ENCODE data around the gene BANP.

BANP gene

GRCh38 chr16:88056212-88056611 is 105.0 kb downstream of the BANP start:
- POLR2A ChIA-PET: no interaction called here
- TF ChIP-seq LEF1 (IDR thresholded peaks at IDR 0.05; ENCODE audit: borderline replicate concordance) (no peak), CTBP1 (IDR thresholded peaks at IDR 0.05; ENCODE audit: borderline replicate concordance) (no peak), BHLHE40 (IDR thresholded peaks at IDR 0.05; ENCODE audit: borderline replicate concordance) (no peak)
- CTCF ChIA-PET: no interaction called here
- no peak for DNase-seq (ENCODE audit: extremely low spot score)

- TF ChIP-seq L3MBTL2 (conservative IDR thresholded peaks at IDR 0.05): no peak
- TF ChIP-seq CTBP1 (IDR thresholded peaks at IDR 0.05; ENCODE audit: borderline replicate concordance): no peak
- no peak for TF ChIP-seq SP1 (IDR thresholded peaks at IDR 0.05)
- TF ChIP-seq ZNF384 (IDR thresholded peaks at IDR 0.05): no peak
- TF ChIP-seq LEF1 (IDR thresholded peaks at IDR 0.05; ENCODE audit: borderline replicate concordance): no peak
- CTCF ChIA-PET: no interaction called here
- DNase-seq (ENCODE audit: extremely low spot score): no peak
- POLR2A ChIA-PET: no interaction called here
Measured at GRCh38 chr16:88057656-88058055, 106.4 kb downstream of the BANP start.

- TF ChIP-seq PKNOX1 (IDR thresholded peaks at IDR 0.05) (no peak), NFRKB (IDR thresholded peaks at IDR 0.05) (no peak), ELF4 (IDR thresholded peaks at IDR 0.05) (no peak), LEF1 (IDR thresholded peaks at IDR 0.05; ENCODE audit: borderline replicate concordance) (no peak), FOXA1 (IDR thresholded peaks at IDR 0.05) (no peak), L3MBTL2 (conservative IDR thresholded peaks at IDR 0.05) (no peak), ARNT (IDR thresholded peaks at IDR 0.05) (no peak), SP1 (IDR thresholded peaks at IDR 0.05) (no peak), SUZ12 (IDR thresholded peaks at IDR 0.05) (no peak), FOXK2 (IDR thresholded peaks at IDR 0.05) (no peak), HDGF (IDR thresholded peaks at IDR 0.05; ENCODE audit: borderline replicate concordance) (no peak), FOXM1 (IDR thresholded peaks at IDR 0.05; ENCODE audit: borderline replicate concordance) (no peak), BHLHE40 (IDR thresholded peaks at IDR 0.05; ENCODE audit: borderline replicate concordance) (no peak), ZNF384 (IDR thresholded peaks at IDR 0.05) (no peak), CTBP1 (IDR thresholded peaks at IDR 0.05; ENCODE audit: borderline replicate concordance) (no peak), TARDBP (IDR thresholded peaks at IDR 0.05) (no peak)
- DNase-seq (ENCODE audit: extremely low spot score): no peak
- CTCF ChIA-PET: no interaction called here
Measured at GRCh38 chr16:88058136-88058535, 106.9 kb downstream of the BANP start.

GRCh38 chr16:88058817-88059216 is 107.6 kb downstream of the BANP start:
- POLR2A ChIA-PET: no interaction called here
- no peak for DNase-seq (ENCODE audit: extremely low spot score)
- CTCF ChIA-PET: no interaction called here
- TF ChIP-seq LEF1 (IDR thresholded peaks at IDR 0.05; ENCODE audit: borderline replicate concordance) (no peak), FOXM1 (IDR thresholded peaks at IDR 0.05; ENCODE audit: borderline replicate concordance) (no peak), BHLHE40 (IDR thresholded peaks at IDR 0.05; ENCODE audit: borderline replicate concordance) (no peak), FOXA1 (IDR thresholded peaks at IDR 0.05) (no peak), HDGF (IDR thresholded peaks at IDR 0.05; ENCODE audit: borderline replicate concordance) (no peak), SUZ12 (IDR thresholded peaks at IDR 0.05) (no peak), NFRKB (IDR thresholded peaks at IDR 0.05) (no peak), ZNF384 (IDR thresholded peaks at IDR 0.05) (no peak), L3MBTL2 (conservative IDR thresholded peaks at IDR 0.05) (no peak), SP1 (IDR thresholded peaks at IDR 0.05) (no peak), CTBP1 (IDR thresholded peaks at IDR 0.05; ENCODE audit: borderline replicate concordance) (no peak), TARDBP (IDR thresholded peaks at IDR 0.05) (no peak), ARNT (IDR thresholded peaks at IDR 0.05) (no peak), FOXK2 (IDR thresholded peaks at IDR 0.05) (no peak), ELF4 (IDR thresholded peaks at IDR 0.05) (no peak)

More at GRCh38 chr16:88058136-88058535, 106.9 kb downstream of the BANP start:
- POLR2A ChIA-PET: no interaction called here

GRCh38 chr16:88059701-88060386 is 108.6 kb downstream of the BANP start:
- ChIA-PET POLR2A (no interaction called here), CTCF (no interaction called here)
- TF ChIP-seq LEF1 (IDR thresholded peaks at IDR 0.05; ENCODE audit: borderline replicate concordance) (no peak), FOXK2 (IDR thresholded peaks at IDR 0.05) (no peak)
- DNase-seq (ENCODE audit: extremely low spot score): no peak

DNA sequence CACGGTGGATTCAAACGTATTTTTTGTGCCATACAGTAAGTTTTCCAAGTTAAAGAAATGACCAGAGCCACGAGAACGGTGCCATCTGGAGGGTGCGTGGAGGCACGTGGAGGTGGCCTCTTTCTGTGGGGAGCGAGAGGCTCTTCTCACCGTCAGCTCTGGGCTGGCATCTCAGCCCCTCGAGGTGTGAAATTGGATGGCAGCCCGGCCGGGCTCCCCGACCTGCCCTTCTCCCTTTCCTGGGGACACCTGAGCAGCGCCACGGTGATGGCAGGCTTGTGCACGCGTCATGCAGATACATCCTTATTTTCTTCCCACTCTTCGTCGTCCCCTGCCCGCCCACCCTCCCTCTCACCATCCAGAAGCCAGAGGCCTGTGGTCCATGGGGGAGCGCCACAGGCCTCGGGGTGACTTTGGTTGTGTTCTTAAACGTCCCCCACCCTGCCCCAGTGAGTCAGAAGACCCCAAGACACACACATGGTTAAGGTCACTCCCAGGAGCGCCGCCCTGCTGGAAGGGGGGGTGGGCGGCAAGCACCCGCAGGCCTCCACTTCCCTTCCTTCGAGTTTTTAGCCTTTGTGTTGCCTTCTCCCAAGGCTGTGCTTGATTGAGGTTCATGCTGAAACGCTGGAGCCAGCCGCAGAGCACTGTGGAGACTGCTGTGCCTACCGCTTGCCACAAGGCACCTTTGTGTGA is 109.4 kb downstream of the BANP start:
- POLR2A ChIA-PET: no interaction called here
- no peak for DNase-seq (ENCODE audit: extremely low spot score)
- CTCF ChIA-PET: no interaction called here
- TF ChIP-seq ELF4 (IDR thresholded peaks at IDR 0.05): no peak

DNA sequence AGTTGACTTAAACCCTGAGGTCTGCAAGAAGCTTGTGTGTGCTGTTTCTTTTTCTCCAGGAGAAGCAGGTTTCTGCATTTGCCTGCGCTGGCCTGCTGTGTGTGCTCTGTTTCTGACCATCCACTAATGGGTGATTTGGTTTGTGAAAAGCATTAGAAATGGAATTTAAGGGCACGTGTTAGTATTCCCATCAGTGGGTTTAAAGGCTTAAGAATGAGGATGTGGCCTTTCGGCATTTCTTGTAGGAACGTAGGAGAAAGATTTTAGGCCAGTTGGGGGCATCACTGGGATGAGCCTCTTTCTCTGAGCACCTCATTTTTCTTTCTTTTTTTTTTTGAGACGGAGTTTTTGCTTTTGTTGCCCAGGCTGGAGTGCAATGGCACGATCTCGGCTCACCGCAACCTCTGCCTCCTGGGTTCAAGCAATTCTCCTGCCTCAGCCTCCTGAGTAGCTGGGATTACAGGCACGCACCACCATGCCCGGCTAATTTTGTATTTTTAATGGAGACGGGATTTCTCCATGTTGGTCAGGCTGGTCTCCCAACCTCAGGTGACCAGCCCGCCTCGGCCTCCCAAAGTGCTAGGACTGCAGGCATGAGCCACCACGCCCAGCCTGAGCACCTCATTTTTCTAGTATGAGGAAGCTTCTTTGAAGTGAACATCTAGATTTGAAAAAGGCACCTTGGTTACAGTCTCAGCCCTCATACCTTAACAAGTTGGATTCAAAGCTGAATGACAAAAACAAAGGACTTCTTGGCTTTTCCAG is 110.3 kb downstream of the BANP start:
- TF ChIP-seq SP1 (IDR thresholded peaks at IDR 0.05) (no peak), ELF4 (IDR thresholded peaks at IDR 0.05) (no peak), LEF1 (IDR thresholded peaks at IDR 0.05; ENCODE audit: borderline replicate concordance) (no peak)
- no peak for DNase-seq (ENCODE audit: extremely low spot score)
- ChIA-PET CTCF (no interaction called here), POLR2A (no interaction called here)

Data from HEK293T (cell line).